Smooth muscle cell of the brain vasculature (primary cell): Measurements from ENCODE around the gene KRTAP12-3.
"Not testable (repeated sequence)": the region's sequence is repeated elsewhere in the genome, so short reads cannot be mapped to it uniquely, and the experiment has no call there.

Source experiments
- DNase-seq: peaks from one replicate; pipeline ENCODE4 v3.0.0-alpha.2; 2012; ENCODE audit warnings: low read depth, low spot score

Gene KRTAP12-3

DNA sequence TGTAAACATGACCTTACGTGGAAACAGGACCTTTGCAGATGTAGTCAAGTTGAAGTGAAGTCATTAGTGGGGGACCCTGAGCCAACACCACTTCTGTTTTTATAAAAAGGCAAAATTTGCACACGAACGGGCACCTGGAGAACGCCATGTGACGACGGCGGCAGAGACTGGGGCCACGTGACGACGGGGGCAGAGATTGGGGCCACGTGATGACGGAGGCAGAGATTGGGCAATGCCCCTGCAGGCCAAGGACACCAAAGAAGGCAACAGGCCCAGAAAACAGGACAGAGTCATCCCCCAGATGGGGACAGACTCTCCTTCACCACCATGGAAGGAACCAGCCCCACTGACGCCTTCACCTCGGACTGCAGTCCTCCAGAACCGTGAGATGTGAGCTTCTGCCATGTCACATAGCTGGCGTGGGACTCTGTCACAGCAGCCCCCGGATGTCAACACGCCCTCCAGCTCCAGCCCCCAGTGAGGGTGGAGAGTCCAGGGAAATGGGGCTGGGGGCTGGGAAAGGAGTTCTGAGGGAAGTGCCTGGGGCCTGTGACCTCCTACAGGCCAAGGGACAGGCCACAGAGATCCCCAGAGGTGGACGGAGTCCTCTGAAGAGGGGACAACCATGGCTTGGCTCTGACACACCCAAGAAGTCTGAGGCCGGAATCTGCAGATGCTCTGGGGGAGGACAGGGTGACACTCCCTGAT is 7.3 kb upstream of the KRTAP12-3 start:
- no peak for DNase-seq

DNA sequence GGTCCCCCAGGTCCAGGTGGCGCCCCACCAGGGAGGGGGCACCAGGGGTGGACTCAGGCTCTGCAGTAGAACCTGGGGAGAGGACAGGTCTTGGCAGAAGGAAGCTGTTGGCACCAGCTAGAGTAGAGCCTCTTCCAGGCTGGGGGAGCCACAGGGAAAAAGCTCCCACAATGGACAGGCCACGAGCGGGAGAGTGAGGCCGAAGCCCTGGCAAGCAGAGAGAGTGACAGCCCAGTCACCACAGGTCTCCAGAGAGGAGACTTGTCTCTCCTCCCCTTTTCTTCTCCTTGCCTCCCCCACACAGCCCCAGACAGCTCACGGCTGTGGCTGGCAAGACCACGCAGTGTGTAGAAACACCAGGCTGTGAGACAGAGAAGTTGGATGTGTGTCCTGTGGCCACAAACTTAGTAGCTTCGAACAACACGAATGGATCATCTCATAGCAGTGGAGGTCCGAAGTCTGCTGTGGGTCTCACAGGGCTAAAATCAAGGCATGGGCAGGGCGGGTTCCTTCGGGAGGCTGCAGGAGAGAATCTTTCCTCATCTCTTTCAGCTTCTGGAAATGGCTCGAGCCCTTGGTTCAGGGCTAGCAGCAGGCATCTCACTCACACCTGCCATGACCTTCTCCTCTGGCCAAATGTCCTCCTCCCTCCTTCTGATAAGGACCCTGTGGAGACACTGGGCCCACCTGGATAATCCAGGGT is 6.6 kb upstream of the KRTAP12-3 start:
- DNase-seq, result no peak

DNA sequence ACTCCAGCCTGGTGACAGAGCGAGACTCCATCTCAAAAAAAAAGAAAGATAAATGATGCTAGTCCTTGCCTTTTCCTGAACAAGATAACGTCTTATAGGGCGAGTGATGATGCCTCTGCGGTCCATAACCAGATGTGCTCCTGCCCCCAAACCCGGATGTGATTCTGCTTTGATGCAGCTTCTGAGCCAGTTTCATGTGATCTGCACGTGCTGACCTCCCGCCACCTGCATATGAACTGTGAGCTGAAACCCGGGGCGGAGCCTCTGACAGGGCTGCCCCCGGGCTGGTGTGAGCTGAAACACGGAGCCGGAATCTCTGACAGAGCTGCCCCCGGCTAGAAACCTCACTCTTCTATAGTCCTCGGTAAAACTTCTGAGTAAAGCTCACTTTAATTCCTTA is 4.6 kb upstream of the KRTAP12-3 start:
- no peak for DNase-seq

DNA sequence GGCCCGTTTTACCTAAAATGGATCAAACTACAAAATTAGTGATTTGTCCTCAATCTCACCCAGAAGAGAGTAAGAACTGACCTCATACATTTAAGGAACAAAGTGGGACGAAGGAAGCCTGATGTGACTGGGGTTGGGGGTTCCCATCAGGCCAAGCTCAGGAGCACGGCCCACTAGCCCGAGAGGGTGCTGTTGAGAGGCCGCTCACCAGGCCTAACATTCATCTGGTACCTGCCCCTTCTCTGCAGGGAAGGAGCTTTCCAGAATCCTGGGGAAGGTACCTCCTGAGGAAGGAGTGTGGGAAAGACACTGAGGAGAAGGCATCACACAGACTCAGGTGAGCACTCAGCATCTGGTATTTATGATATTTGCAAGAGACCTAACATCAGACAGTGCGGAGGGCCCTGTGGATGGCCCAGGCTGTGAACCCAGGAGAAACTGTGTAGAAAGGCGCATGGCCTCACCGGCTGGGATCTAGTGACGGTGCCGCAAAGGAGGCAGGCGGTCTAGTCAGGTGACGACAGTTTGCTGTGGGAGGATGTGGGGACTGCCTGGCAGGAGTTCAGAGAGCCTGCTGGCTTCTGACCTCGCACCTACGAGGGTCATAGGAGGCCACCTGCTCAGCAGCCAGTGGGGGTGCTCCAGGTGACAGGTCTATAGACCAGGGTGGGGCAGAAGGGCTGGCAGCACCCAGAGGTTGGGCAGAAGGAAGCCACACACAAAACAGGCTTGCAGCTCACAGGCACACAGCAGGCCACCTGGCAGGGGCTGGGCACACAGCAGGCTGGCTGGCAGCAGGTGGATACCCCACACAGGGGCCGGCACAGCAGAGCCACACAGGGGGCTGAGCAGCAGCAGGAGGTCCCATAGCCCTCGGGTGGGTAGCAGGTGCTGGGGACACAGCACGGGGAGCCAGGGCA is 3.8 kb upstream of the KRTAP12-3 start:
- DNase-seq, result no peak

DNA sequence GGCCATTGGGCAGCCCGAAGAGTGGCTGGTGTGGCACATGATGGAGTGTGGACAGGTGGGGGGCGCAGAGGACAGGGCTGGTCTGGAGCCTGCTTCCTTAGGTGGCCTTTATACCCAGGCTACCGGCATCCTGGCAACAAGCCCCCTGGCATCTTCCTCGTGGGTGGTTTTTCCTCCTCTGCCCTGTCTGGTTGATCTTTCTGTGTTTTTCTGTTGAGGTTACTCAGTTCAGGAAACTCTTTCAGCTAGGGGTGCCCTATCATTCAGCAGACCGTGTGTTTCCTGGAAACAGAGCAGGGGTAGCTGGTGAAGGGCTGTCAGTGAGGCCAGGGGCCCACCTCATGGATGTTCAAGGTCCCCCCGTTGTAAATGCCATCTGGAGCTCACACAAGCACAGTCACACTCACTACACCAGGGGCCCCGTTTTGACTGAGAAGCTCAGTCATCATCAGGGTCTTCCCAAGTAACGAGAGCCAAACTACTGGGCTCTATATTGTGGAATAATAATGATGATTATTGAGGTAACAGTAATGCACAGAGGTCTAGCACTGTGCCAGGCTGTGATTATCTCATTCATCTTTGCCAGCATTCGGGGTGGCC is 3.1 kb upstream of the KRTAP12-3 start, which contains the start of gene KRTAP12-4:
TSS of gene KRTAP12-4 (minus strand) at position 84 of the 600 bp plus-strand sequence. CDS start at position 39, 45 bp downstream.
- DNase-seq, result no peak

DNA sequence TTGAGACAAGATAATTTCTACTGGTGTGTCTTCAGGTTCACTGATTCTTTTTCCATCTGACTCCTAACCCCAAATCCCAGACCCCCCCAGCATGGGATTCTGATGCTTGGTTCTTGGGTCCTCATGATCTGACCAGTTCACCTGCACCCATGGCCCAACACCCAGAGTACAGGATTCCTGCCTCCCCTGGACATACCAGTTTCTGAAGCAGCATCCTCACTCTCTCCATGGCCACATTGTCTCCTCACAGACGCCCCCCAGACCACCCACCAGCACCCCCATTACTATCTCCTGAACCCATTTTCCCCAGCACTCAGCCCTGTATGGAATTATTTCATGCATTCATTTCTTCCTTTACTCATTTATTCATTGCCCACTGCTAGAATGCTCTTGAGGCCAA is 864 bp upstream of the KRTAP12-3 start:
- no peak for DNase-seq

DNA sequence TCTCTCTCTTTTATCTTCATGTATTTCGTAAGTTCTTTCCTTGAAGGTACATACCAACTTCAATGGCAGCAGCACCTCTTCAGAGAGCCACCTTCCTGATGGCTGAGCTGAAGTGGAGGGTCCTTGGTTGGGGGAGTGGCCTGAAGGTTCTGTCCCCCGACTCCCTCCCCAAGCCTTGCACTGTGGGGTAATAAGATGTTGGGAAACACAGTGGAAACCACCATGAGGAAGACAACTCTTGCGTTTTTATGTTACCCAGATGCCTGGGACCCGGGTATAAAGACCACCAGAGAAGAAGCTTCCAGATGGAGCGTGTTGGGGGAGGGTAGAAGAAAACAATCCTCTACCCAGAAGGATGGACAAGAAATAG is 794 bp downstream of the KRTAP12-3 start:
- DNase-seq, result no peak

DNA sequence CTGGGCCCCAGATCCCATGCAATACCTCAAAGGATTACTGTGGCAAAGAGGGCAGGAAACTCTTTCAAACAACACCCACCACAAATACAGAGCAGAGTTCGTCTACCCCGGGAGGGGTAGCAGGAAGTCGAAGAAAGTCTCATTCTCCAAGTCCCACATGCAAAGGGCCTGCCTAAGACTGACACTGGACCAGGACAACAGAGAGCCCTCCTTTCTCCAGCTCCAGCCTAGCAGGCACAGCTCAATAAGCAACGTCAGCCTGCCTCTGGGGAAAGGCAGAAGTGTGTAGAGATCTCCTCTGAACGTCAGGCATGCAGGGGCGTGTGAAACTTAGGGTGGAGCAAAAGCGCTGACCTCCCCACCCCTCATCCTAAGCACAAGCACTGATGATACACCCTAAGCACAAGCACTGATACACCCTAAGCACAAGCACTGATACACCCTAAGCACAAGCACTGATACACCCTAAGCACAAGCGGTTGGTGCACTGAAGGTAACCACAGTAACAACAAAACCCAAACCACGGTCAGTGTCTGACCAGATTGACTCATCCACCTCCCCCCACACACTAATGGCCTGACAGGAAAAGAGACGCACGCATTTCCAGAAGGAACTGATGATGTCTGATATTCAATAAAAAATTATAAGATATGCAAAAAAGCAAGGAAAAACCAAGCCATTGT is 1.3 kb downstream of the KRTAP12-3 start:
- no peak for DNase-seq

DNA sequence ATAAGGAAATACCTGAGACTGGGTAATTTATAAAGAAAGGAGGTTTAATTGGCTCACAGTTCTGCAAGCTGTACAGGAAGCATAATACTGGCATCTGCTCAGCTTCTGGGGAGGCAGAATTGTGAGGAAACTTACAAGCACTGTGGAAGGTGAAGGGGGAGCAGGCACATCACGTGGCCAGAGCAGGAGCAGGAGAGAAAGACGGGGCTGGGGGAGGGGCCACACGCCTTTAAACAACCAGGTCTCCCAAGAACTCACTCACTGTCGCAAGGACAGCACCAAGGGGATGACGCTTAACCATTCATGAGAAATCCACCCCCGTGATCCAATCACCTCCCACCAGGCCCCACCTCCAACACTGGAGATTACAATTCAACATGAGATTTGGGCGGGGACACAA is 3.8 kb downstream of the KRTAP12-3 start:
- DNase-seq, result not testable (repeated sequence)

DNA sequence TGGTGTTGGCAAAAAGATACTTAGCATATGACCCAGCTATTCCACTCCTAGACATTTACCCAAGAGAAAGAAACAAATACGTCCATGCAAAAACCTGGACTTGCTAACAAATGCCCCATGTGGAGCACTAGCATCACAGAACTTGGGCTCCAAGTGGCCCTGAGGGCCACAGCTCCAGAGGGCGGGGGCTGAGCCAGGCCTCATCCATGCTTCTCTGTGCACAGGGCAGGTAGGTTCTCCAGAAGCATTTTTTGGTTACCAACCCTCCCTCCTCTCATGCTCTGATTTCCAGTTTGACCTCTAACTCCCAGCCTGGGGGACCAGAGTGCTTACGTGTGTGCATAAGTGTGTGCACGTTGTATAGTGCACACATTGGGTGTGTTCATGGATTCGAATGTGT is 7.0 kb downstream of the KRTAP12-3 start:
- DNase-seq, result no peak

DNA sequence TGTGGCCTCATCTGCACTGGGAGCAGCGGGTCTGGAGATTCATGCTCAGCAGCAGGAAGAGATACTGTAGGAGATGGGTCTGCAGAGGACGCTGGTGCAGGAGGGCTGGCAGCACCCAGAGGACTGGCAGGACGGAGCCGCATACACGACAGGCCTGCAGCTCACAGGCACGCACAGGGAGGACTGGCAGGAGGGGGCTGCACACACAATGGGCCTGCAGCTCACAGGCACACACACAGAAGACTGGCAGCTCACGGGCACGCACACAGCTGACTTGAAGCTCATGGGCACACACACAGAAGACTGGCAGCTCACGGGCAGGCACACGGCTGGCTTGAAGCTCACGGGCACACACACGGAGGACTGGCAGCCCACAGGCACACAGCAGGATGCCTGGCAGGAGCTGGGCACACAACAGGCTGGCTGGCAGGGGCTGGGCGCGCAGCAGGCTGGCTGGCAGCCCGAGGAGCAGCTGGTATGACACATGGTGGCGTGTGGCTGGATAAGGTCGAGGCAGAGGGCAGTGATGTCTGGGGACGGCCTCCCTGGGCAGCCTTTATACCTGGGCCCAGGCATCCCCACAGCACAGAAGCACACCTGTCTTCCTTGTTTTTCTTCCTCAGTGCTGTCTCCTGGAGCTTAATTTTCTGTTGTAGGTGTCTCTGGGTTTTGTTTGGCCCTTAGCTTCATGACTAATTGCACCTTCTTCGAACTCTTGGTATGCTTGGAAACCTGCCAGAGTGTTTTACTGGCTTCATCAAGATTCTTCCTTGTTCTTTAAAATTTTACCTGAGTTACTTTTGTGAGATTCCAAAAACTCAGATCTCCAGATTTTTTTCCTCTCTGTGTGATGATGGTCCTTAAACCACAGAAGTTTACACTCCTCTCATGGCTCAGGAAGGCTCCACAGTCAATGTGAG is 8.9 kb downstream of the KRTAP12-3 start, which contains the start of gene KRTAP12-2:
TSS of gene KRTAP12-2 (minus strand) at position 527 of the 920 bp plus-strand sequence. CDS start at position 486, 41 bp downstream.
- DNase-seq, result no peak

DNA sequence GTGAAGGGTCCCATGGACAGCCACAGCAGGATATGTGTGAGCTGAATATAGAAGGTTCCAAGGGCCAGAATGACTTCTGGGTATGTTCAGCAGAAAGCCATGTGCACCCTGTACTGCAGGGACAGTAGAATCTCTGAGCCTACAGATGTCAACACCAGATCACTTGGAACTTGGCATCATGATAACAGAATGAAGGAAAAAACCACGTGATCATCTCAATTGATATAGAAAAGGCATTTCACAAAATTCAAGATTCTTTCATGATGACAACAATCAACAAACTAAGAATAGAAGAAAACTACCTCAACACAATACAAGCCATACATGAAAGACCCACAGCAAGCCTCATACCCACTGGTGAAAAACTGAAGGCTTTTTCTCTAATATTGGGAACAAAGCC is 9.9 kb downstream of the KRTAP12-3 start:
- DNase-seq, result no peak

DNA sequence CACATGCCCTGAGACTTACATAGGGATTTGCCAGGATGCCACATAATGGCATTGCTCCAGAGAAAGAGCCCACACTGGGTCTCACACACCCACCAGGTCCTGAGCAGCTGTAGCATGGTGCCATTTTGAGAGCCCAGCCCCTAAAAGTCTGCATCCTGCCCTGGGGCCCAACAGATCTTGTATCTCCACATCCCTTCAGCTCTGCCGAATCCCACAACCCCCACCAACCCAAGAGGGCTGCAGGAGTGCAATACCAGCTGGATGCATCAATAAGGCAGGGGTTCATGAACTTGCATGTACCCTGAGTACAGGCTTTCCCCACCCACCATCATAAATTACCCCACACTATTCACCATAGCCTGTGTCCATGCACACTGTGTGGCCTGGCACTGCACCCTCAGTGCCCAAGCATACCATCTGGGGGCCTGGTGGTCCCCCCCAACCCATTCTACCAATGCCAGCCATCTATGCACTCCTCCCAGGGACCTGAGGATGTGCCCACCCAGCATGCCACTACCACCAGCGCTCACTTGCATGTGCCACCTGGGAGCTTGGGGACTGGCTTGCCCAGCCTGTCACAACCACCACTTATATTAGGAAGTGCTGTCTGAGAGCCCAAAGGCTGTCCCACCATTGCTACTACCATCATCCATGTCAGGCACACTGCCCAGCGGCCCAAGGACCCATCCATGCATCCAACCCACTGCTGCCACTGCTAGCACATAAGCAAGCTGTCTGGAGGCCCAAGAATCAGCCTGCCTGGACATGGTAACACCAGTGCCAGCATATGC is 13.1 kb downstream of the KRTAP12-3 start:
- no peak for DNase-seq

DNA sequence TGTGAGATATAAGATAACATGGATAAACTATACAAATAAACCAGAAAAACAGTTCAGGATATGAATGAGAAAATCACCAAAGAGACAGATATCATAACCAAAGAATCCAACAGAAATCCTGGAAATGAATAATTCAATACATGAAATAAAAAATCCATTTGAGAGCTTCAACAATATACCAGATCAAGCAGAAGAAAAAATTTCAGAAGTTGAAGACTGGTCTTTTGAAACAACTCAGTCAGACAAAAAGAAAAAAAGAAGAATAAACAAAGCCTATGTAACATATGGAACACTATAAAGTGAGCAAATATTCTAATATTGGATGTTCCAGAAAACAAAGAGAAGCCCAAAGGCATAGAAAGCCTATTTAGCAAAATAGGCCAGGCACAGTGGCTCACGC is 14.2 kb downstream of the KRTAP12-3 start:
- no peak for DNase-seq

DNA sequence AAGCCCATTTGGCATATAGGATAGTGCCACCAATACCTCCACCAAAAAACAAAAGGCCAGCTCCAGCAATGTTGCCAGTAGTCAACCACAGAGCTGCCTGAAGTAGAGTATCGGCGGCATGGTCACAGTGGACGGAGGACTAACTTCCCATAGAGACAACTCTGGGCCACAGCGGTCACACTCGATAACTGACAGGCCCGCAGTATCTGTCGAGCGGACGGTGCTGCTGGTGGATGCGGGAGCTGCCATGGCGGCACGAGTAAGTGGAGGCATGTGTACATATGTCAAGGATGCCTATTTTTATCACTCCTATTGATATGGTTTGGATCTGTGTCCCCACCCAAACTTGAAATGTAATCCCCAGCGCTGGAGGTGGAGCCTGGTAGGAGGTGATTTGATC is 20.1 kb downstream of the KRTAP12-3 start:
- DNase-seq, result no peak

DNA sequence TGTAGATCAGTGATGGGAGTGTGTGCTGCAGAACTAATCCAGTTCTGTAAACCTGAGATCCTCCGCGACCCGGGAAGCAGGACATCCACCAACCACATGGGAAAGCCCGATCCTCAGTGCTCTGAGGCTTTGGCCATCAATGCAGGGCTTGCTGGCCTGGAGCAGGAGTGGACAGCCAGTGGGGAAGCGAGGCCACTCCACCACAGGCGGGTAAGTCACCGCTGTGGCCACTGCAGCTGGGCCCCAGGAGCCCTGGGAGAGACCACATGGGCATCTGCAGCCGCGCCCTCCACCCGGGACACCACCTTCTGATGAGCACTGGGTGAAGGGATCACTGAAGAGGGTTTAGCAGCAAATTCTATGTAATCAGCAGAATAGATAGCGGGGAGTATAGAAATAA is 23.4 kb downstream of the KRTAP12-3 start:
- DNase-seq, result no peak

DNA sequence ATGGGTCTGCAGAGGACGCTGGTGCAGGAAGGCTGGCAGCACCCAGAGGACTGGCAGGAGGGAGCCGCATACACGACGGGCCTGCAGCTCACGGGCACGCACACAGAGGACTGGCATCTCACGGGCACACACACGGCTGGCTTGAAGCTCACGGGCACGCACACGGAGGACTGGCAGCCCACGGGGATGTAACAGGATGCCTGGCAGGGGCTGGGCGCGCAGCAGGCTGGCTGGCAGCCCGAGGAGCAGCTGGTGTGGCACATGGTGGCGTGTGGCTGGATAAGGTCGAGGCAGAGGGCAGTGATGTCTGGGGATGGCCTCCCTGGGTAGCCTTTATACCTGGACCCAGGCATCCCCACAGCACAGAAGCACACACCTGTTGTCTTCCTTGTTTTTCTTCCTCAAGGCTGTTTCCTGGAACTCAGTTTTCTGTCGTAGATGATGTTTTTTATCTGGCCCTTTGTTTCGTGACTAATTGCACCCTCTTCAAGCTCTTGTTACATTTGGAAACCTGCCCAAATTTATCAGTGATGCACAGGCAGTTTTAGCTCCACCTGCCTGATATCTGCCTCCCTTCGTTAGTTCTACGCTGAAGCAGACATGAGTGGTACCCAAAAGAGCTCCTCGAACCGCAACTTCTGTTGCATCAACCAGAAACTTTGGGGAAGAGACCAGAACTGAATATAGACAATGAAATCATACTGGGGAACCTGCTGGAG is 24.3 kb downstream of the KRTAP12-3 start, which contains the start of gene KRTAP12-1:
TSS of gene KRTAP12-1 (minus strand) at position 303 of the 719 bp plus-strand sequence. CDS start at position 263, 40 bp downstream.
- DNase-seq, result no peak

DNA sequence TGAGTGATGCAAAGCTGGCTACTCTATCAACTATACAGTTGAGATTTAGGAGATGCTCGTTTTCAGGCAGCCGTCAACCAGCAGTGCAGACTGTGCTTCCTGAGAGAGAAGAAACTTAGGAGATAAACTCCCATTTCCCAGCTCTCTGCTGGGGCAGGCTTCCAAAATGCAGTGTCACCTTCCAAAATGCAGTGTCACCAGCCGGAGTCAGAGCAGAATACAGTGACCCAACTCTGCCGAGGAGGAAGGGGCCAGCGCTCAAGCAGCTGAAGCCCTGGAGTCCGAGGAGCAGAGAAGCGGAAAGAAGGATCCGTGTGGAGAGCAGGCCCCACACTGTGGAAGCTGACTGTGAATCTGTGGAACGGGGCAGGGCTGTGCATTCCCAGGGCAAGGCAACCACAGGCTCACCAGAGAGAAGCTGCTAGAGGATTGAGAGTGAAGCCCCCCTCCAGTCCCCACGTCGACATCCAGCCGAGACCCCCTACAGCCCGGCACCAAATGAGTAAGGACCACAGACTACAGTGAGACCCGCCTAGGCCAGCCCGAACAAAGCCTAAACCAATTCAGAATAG is 24.9 kb downstream of the KRTAP12-3 start:
- no peak for DNase-seq
